LHCN-M2 (cell line): ENCODE results near the gene RGS7. TPM values are rescaled to one million over a fixed set of nuclear protein-coding genes. Genes with fewer than 3 reads are reported as not detected.
"Not testable (repeated sequence)": the region's sequence is repeated elsewhere in the genome, so short reads cannot be mapped to it uniquely, and the experiment has no call there.

ENCODE experiments used
- DNase-seq: peaks from one replicate; pipeline ENCODE4 v3.0.0-alpha.2; 2012; ENCODE audit warnings: low read depth
- total RNA-seq: library from RNA; depleted of rRNA; stranded (reverse); fragments of >200 nt; gene quantifications from 2 replicates; pipeline ENCODE4 v1.2.3, GENCODE V29; 2014

Gene RGS7
- total RNA-seq, 1 experiment from 2014 or later = 0.11 TPM

- DNase-seq = peak; percentile 13
These were observed 369.1 kb downstream of the RGS7 start for GRCh38 chr1:240987928-240988327.

- DNase-seq = no peak
These were observed 371.9 kb downstream of the RGS7 start for GRCh38 chr1:240985081-240985480.

- no peak for DNase-seq
These were observed 376.7 kb downstream of the RGS7 start for GRCh38 chr1:240980342-240980741.

- no peak for DNase-seq
These were observed 380.3 kb downstream of the RGS7 start for GRCh38 chr1:240976685-240977084.

- no peak for DNase-seq
These were observed 383.1 kb downstream of the RGS7 start for GRCh38 chr1:240973875-240974274.

GRCh38 chr1:240972059-240972458 lies 384.9 kb downstream of the RGS7 start:
- not testable (repeated sequence) for DNase-seq

GRCh38 chr1:240970253-240970652 lies 386.8 kb downstream of the RGS7 start:
- no peak for DNase-seq

- DNase-seq = no peak
These were observed 388.1 kb downstream of the RGS7 start for GRCh38 chr1:240968864-240969263.

GRCh38 chr1:240967070-240967724 lies 389.8 kb downstream of the RGS7 start:
- DNase-seq = peak; percentile 17

GRCh38 chr1:240965581-240966091 lies 391.4 kb downstream of the RGS7 start:
- no peak for DNase-seq

GRCh38 chr1:240962086-240962485 lies 394.9 kb downstream of the RGS7 start:
- DNase-seq = no peak

GRCh38 chr1:240956424-240956823 lies 400.6 kb downstream of the RGS7 start:
- no peak for DNase-seq

- DNase-seq = no peak
These were observed 401.0 kb downstream of the RGS7 start for GRCh38 chr1:240956020-240956419.

GRCh38 chr1:240947438-240948224 lies 409.4 kb downstream of the RGS7 start:
- no peak for DNase-seq

GRCh38 chr1:240946926-240947325 lies 410.1 kb downstream of the RGS7 start:
- DNase-seq = peak; percentile 44

- no peak for DNase-seq
These were observed 414.1 kb downstream of the RGS7 start for GRCh38 chr1:240942901-240943300.

GRCh38 chr1:240941701-240942370 lies 415.2 kb downstream of the RGS7 start:
- DNase-seq = no peak

- DNase-seq = no peak
These were observed 419.9 kb downstream of the RGS7 start for GRCh38 chr1:240936911-240937668.

GRCh38 chr1:240935920-240936319 lies 421.1 kb downstream of the RGS7 start:
- DNase-seq = no peak

GRCh38 chr1:240931031-240931430 lies 426.0 kb downstream of the RGS7 start:
- DNase-seq = no peak

GRCh38 chr1:240928265-240928664 lies 428.7 kb downstream of the RGS7 start:
- DNase-seq = no peak

GRCh38 chr1:240927821-240928220 lies 429.2 kb downstream of the RGS7 start:
- DNase-seq = no peak
